ENCODE data around the gene NEK11.

The NEK11 gene

GRCh38 chr3:131217296-131217741 is 190.6 kb downstream of the NEK11 start:
- WGBS (ENCODE audit: extremely low coverage, insufficient coverage, insufficient read length) = no CpG with 5 or more reads among the region's 6 CpGs
- Histone ChIP-seq H3K9ac (ENCODE audit: low read length) (no peak overlapping the region), H3K27me3 (ENCODE audit: insufficient read depth, low read length) (no peaks in the 10 kb centered on the region), H3K14ac (ENCODE audit: low read length) (no peak overlapping the region), H3K4me2 (ENCODE audit: low read length) (no peak overlapping the region), H3K4me3 (ENCODE audit: low read depth, low read length) (no peak overlapping the region), H4K12ac (ENCODE audit: low read depth, low read length) (no peak overlapping the region), H3K79me1 (ENCODE audit: low read length) (no peaks in the 10 kb centered on the region), H3K79me2 (ENCODE audit: control insufficient read depth, insufficient read depth, low read length, poor library complexity) (no peaks in the 10 kb centered on the region), H4K91ac (ENCODE audit: low read depth, low read length) (no peak overlapping the region), H4K8ac (ENCODE audit: low read depth, low read length) (no peak overlapping the region), H3K9me3 (ENCODE audit: insufficient read depth, low read depth, low read length) (no peaks in the 10 kb centered on the region), H3K27ac (ENCODE audit: low read depth, low read length) (no peak overlapping the region), H3K4ac (ENCODE audit: low read depth, low read length) (no peak overlapping the region), H3K18ac (ENCODE audit: low read length) (no peak overlapping the region), H2AK5ac (ENCODE audit: low read length) (no peak overlapping the region), H2BK12ac (ENCODE audit: low read length) (no peak overlapping the region), H3K36me3 (ENCODE audit: control insufficient read depth in 1 of 2, insufficient read depth in 2 of 2, low read length in 2 of 2) (no peaks in the 10 kb centered on the region), H3K4me1 (ENCODE audit: control insufficient read depth in 1 of 2, insufficient read depth in 2 of 2, low read length in 2 of 2) (no peaks in the 10 kb centered on the region), H2AFZ (ENCODE audit: insufficient read depth, low read length, poor library complexity) (no peak overlapping the region), H3K23ac (ENCODE audit: low read length) (no peak overlapping the region), H2BK120ac (ENCODE audit: insufficient read depth, low read length, poor library complexity) (no peak overlapping the region), H2BK5ac (ENCODE audit: low read depth, low read length, poor library complexity) (no peak overlapping the region)
- peak in 1 of 2 donors; percentile 16 for DNase-seq

DNA sequence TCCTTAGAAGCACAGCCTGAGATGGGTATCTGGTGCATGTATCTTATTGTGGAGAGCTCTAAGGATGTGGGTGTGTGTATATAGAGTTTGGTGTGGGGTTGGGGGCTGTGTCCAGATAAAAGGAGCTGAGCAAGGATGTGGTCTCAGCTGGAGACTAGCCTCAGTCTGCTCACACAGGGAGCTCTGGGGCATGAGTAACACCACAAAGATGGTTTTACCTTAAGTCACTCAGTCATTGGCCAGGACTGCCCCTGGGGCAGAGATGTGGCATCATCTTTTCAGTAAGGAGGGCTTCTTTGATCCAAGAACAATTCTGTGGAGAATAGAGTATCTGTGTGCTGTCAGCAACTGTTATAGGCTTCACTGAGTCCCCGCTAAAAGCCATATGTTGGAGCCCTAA is 191.5 kb downstream of the NEK11 start:
- no CpG with 5 or more reads among the region's 1 CpG for WGBS (ENCODE audit: extremely low coverage, insufficient coverage, insufficient read length)
- H3K4ac ChIP-seq (ENCODE audit: low read depth, low read length) = no peak overlapping the region

GRCh38 chr3:131221731-131222130 is 195.1 kb downstream of the NEK11 start:
- Histone ChIP-seq H2AFZ (ENCODE audit: insufficient read depth, low read length, poor library complexity) (no peak overlapping the region), H3K36me3 (ENCODE audit: control insufficient read depth in 1 of 2, insufficient read depth in 2 of 2, low read length in 2 of 2) (no peaks in the 10 kb centered on the region), H3K4ac (ENCODE audit: low read depth, low read length) (no peak overlapping the region), H4K91ac (ENCODE audit: low read depth, low read length) (no peak overlapping the region), H2BK120ac (ENCODE audit: insufficient read depth, low read length, poor library complexity) (no peak overlapping the region), H3K14ac (ENCODE audit: low read length) (no peak overlapping the region), H3K18ac (ENCODE audit: low read length) (no peak overlapping the region), H3K27me3 (ENCODE audit: insufficient read depth, low read length) (no peaks in the 10 kb centered on the region), H3K4me3 (ENCODE audit: low read depth, low read length) (no peak overlapping the region), H3K9me3 (ENCODE audit: insufficient read depth, low read depth, low read length) (no peaks in the 10 kb centered on the region), H2BK5ac (ENCODE audit: low read depth, low read length, poor library complexity) (no peak overlapping the region), H3K4me1 (ENCODE audit: control insufficient read depth in 1 of 2, insufficient read depth in 2 of 2, low read length in 2 of 2) (no peaks in the 10 kb centered on the region), H2BK12ac (ENCODE audit: low read length) (no peak overlapping the region), H2AK5ac (ENCODE audit: low read length) (no peak overlapping the region), H3K4me2 (ENCODE audit: low read length) (no peak overlapping the region), H3K79me2 (ENCODE audit: control insufficient read depth, insufficient read depth, low read length, poor library complexity) (no peaks in the 10 kb centered on the region), H4K8ac (ENCODE audit: low read depth, low read length) (no peak overlapping the region), H3K23ac (ENCODE audit: low read length) (no peak overlapping the region), H4K12ac (ENCODE audit: low read depth, low read length) (no peak overlapping the region), H3K79me1 (ENCODE audit: low read length) (no peaks in the 10 kb centered on the region), H3K9ac (ENCODE audit: low read length) (no peak overlapping the region), H3K27ac (ENCODE audit: low read depth, low read length) (no peak overlapping the region)
- WGBS (ENCODE audit: extremely low coverage, insufficient coverage, insufficient read length) = no CpG with 5 or more reads among the region's 4 CpGs
- DNase-seq = peak; percentile 48 to 60

More for the DNA sequence above, 191.5 kb downstream of the NEK11 start:
- H4K12ac ChIP-seq (ENCODE audit: low read depth, low read length) = no peak overlapping the region
- H4K91ac ChIP-seq (ENCODE audit: low read depth, low read length) = no peak overlapping the region
- H3K14ac ChIP-seq (ENCODE audit: low read length) = no peak overlapping the region
- no peak overlapping the region for H4K8ac ChIP-seq (ENCODE audit: low read depth, low read length)
- H3K27ac ChIP-seq (ENCODE audit: low read depth, low read length) = no peak overlapping the region
- no peak overlapping the region for H2BK12ac ChIP-seq (ENCODE audit: low read length)
- no peak overlapping the region for H2AFZ ChIP-seq (ENCODE audit: insufficient read depth, low read length, poor library complexity)
- H3K27me3 ChIP-seq (ENCODE audit: insufficient read depth, low read length) = no peaks in the 10 kb centered on the region
- H3K4me3 ChIP-seq (ENCODE audit: low read depth, low read length) = no peak overlapping the region
- H2AK5ac ChIP-seq (ENCODE audit: low read length) = no peak overlapping the region
- H3K9me3 ChIP-seq (ENCODE audit: insufficient read depth, low read depth, low read length) = no peaks in the 10 kb centered on the region
- no peak overlapping the region for H3K23ac ChIP-seq (ENCODE audit: low read length)
- H3K4me1 ChIP-seq (ENCODE audit: control insufficient read depth in 1 of 2, insufficient read depth in 2 of 2, low read length in 2 of 2) = no peaks in the 10 kb centered on the region
- H3K9ac ChIP-seq (ENCODE audit: low read length) = no peak overlapping the region
- peak in 1 of 2 donors; percentile 7 for DNase-seq
- no peaks in the 10 kb centered on the region for H3K36me3 ChIP-seq (ENCODE audit: control insufficient read depth in 1 of 2, insufficient read depth in 2 of 2, low read length in 2 of 2)
- no peaks in the 10 kb centered on the region for H3K79me2 ChIP-seq (ENCODE audit: control insufficient read depth, insufficient read depth, low read length, poor library complexity)
- no peak overlapping the region for H3K4me2 ChIP-seq (ENCODE audit: low read length)
- H3K18ac ChIP-seq (ENCODE audit: low read length) = no peak overlapping the region
- no peaks in the 10 kb centered on the region for H3K79me1 ChIP-seq (ENCODE audit: low read length)
- H2BK120ac ChIP-seq (ENCODE audit: insufficient read depth, low read length, poor library complexity) = no peak overlapping the region
- H2BK5ac ChIP-seq (ENCODE audit: low read depth, low read length, poor library complexity) = no peak overlapping the region

GRCh38 chr3:131222599-131222998 is 195.9 kb downstream of the NEK11 start:
- Histone ChIP-seq H3K79me1 (ENCODE audit: low read length) (no peaks in the 10 kb centered on the region), H3K27me3 (ENCODE audit: insufficient read depth, low read length) (no peaks in the 10 kb centered on the region), H3K14ac (ENCODE audit: low read length) (no peak overlapping the region), H3K27ac (ENCODE audit: low read depth, low read length) (no peak overlapping the region), H4K8ac (ENCODE audit: low read depth, low read length) (no peak overlapping the region), H4K12ac (ENCODE audit: low read depth, low read length) (no peak overlapping the region), H3K18ac (ENCODE audit: low read length) (no peak overlapping the region), H2BK5ac (ENCODE audit: low read depth, low read length, poor library complexity) (no peak overlapping the region), H3K23ac (ENCODE audit: low read length) (no peak overlapping the region), H3K4me3 (ENCODE audit: low read depth, low read length) (no peak overlapping the region), H3K79me2 (ENCODE audit: control insufficient read depth, insufficient read depth, low read length, poor library complexity) (no peaks in the 10 kb centered on the region), H4K91ac (ENCODE audit: low read depth, low read length) (no peak overlapping the region), H3K4me1 (ENCODE audit: control insufficient read depth in 1 of 2, insufficient read depth in 2 of 2, low read length in 2 of 2) (no peaks in the 10 kb centered on the region), H3K4me2 (ENCODE audit: low read length) (no peak overlapping the region), H3K9ac (ENCODE audit: low read length) (no peak overlapping the region), H3K9me3 (ENCODE audit: insufficient read depth, low read depth, low read length) (no peaks in the 10 kb centered on the region), H2AFZ (ENCODE audit: insufficient read depth, low read length, poor library complexity) (no peak overlapping the region), H2BK120ac (ENCODE audit: insufficient read depth, low read length, poor library complexity) (no peak overlapping the region), H3K4ac (ENCODE audit: low read depth, low read length) (no peak overlapping the region), H2BK12ac (ENCODE audit: low read length) (no peak overlapping the region), H2AK5ac (ENCODE audit: low read length) (no peak overlapping the region), H3K36me3 (ENCODE audit: control insufficient read depth in 1 of 2, insufficient read depth in 2 of 2, low read length in 2 of 2) (no peaks in the 10 kb centered on the region)
- no CpG with 5 or more reads among the region's 3 CpGs for WGBS (ENCODE audit: extremely low coverage, insufficient coverage, insufficient read length)
- DNase-seq = no peak
